GM19240 (cell line): ENCODE measurements around the gene HOXA6.

ENCODE experiments used
- DNase-seq: peaks from one replicate; pipeline ENCODE4 v3.0.0; 2011; ENCODE audit warnings: low spot score; ENCODE audit not compliant: insufficient read length

The HOXA6 gene

DNA sequence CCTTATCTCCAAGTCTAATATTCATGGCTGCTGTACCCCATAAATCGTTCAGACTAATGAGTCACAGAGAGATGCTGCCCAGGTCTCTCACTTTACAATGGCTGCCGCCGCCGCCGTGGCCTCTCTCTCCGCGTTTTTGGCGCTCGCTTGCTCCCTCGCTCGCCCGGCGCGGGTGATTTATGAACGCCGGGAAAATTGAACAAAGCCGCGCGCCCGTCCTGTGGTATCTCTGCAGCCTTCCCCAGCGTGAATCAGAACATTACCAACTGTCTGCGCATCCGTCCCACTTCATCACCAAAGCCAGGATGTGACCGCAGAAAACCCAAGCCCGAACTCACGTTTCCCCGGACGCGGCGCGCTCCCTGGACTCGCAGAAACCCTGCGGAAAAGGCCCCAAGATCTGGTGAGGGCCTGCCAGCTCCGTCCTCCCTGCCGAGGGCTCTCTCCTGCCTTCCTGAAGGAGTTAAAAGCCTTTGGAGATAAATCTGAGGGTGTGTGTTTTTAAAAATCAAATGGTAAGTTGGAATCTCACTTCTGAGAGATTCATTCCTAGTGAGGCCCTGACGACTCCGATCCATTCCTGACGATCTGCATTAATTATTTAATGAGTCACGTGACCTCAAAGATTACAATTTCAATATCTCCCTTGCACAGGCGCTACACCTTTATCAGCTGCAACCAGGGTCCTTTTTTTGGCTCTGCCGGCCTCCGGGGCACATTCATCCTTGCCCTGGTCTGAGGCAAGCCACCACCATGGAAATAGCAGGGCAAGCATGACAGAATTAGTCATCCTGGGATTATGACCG lies 23.3 kb downstream of the HOXA6 start:
- no peak for DNase-seq

DNA sequence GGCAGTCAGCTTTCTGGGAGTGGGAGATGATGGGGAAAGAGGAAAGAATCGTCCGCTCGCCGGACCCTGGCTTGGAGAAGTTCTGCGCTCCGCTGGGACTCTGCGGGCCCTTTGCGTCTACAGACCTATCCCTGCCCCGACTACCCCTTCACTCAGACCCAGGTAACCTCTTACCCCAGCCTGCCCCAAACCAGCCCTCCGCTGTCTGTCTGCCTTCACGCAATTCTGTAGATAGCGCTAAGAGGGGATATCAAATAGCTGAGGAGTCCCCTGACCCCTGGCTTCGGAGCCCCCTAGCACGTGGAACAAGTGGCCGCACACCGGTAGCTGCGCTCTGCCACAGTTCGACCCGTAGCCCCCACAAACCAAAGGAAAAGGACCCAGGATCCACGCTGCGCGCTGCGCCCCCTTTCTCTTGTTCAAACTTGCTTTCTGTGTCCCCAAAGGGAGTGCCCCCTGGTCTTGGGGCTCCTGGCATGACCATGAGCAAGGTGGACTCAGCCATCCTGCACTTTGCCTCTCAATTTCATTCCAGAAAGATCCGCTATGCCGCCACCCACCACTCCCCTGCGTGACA lies 24.0 kb downstream of the HOXA6 start:
- DNase-seq = no peak

DNA sequence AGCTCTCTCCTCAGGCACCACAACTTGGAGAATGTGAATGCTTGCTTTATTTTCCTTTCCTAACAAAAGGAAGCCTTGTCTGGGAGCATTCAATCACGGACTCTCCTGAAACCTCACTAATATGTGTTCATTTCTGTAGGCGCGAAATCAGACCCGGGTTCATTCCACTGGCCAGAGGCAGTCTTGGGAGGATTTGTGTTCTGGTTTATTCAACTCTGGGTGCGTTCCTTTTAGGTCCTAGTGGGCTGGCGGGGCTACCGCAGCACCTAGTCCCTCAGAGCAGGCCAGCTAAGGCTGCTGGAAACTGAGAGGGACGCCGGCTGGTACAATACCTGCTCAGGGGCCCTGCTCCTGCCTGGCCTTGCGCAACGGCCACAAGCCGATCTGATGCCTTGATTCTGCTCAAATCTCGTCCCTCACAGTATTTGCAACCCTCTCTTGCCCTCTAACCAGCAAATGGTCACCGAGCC lies 24.5 kb downstream of the HOXA6 start:
- no peak for DNase-seq

DNA sequence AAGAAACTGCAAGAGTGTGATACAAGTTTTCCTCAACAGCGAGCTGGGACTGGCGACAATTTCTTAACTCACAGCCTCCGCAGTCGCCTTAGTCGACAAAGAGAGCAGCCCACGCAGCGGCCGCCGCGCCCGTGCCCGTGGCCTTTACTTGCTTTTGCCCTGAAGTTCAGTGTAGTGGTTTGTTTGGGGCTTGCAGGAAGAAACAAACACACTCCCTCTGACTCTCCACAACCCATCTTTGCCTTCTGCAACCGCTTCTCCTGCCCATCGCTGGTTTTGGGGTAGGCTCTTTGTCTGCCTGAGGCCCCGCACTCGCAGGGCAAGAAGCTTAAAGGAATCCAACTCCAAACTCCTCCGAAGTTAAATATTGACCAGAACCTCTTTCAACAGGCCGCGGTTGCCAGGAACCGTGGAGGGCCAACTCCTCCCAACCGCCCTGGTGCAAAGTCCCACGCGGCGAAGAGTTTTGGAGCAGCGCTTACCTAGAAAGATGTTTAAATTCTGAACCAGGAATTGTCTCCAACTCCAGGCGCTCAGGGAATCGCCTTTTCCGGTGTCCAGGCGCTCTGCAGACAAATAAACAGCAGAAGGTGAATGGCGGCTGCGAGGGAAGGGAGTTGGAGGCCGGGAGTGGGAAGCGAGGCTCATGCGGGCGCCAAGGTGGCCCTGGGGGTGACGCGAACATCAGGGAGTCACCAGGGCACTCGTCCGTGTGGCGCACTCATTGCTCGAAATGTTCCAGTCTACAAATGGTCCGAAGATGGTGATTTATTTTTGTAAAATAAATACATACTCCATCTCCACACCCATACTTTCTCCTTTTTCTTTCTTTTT lies 25.3 kb downstream of the HOXA6 start:
- DNase-seq = no peak

DNA sequence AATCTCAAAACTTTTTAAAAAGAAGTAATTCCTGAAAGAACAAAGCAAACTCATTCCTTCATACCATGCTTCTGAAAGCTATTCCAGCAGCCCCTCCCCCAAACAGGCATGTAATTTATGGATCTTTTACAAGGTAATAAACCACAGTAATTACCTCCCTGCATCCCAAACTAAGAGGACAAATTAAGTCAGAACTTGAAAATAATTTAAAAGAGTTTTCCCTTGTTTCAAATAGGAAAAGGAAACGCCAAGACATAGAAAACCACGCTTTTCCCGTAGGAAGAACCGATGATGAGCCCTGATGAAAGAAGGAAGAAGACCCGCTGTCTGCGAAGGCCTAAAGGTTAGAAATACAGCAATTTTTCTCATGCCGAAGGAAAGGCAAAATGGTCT lies 25.9 kb downstream of the HOXA6 start:
- no peak for DNase-seq

DNA sequence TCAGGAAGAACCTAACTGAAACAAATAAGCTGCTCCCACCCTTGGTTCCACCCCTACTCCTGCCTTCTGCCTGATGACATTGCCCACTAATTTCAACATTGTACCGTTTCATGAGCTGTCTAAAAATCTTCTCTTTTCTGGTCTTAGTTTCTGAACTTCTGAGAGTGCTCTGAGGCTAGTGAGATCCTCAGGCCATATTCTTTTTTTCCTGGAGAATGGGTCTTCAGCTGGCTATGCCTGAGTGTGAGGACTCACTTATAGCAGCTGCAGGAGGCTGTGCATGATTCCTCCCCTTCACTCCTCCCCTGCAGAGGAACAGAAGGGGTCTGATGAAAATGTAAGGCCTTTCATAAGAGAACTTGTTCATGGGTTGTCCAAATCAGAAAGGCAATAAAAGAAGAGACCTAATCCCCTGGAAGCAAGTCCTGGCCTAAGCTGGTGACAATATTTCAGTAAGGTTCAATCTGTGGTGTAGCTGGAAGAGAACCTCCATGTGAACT lies 28.1 kb downstream of the HOXA6 start:
- DNase-seq = no peak

DNA sequence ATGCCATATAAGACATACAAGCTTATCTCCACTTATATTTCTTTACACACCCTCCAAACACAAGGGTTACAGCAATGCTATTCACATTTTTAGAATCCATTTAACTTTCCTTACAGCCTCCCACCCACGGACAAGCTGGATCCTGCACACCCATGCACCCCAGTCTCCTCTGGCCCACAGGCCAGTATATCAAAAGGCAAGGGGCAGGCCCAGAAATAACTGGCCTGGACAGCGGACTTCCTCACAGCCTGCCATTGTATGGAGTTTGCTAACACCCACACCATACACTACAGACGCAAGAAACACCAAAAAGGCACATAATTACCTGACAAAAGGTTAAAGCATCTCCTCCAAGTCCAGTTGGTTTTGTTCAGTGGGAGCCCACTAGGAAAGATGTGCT lies 29.0 kb downstream of the HOXA6 start:
- DNase-seq = no peak

DNA sequence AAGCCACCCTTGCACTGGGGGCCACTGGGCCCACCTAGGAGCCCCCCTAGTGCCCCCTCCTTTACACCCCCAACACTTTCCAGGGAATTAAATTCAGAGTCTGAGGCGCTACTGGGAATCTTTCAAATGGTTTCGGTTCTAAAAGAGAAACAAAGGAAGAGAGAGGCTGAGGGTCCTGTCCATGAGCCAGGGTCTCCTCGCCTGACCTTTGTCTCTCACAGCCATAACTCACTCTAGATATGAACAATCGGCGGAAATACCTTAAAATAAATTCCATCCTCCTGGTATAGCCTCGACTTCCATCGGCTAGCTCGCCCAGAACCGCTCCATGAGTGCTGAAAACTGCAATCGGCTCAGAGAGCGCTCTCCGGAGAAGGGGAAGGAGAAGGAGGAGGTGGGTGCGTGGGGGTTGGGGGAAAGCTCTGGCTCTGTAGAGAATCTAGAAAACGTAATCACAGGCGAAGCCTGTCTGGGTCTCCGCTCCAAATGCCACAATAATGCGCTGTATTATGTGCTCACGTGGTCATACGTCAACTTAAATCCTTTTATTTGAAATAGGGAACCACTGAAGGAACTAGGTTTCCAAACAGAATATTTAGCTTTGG lies 29.6 kb downstream of the HOXA6 start:
- DNase-seq = no peak

DNA sequence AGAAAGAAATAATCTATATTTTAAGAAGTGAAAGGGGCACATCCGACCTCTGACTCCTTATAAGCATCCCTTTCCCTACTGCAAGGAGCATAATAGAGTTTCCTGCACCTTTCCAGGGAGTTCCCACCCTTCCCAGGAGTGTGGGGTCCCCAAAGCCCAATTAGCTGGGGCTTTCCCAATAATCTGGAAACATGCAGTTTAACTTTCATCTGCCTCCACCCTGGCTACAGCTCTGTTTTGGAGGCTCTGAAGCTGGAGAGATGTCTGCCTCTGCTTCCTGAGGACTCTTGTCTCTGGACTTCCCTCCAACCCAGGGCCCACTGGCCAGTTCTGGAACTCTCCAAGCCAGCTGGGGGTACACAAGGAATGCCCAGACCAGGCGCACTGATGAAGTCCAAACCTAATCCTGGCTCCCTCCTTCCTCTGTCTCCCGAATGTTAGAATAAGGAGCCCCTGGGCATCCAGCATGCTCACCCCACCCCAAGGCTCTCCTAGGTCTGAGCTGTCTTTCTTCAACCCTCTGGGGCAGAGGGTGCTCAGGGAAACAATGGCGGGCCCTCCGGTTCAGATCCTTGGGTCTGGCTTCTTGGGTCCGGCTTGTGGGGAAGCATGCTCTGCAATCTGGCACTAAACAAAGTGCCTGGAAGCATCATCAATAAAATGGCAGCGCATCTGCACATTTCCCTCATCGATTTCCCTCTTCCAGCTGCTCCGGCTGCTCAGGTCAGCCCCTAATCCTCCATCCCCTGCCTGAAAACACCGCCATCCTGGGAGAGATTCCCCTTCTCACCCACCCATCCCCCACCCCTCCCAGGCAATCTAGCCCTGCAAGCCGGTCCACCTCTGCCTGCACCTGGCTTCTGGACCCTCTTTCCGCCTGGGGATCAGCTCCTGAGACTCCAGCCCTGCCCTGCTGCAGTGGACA lies 30.4 kb downstream of the HOXA6 start:
- DNase-seq = no peak

DNA sequence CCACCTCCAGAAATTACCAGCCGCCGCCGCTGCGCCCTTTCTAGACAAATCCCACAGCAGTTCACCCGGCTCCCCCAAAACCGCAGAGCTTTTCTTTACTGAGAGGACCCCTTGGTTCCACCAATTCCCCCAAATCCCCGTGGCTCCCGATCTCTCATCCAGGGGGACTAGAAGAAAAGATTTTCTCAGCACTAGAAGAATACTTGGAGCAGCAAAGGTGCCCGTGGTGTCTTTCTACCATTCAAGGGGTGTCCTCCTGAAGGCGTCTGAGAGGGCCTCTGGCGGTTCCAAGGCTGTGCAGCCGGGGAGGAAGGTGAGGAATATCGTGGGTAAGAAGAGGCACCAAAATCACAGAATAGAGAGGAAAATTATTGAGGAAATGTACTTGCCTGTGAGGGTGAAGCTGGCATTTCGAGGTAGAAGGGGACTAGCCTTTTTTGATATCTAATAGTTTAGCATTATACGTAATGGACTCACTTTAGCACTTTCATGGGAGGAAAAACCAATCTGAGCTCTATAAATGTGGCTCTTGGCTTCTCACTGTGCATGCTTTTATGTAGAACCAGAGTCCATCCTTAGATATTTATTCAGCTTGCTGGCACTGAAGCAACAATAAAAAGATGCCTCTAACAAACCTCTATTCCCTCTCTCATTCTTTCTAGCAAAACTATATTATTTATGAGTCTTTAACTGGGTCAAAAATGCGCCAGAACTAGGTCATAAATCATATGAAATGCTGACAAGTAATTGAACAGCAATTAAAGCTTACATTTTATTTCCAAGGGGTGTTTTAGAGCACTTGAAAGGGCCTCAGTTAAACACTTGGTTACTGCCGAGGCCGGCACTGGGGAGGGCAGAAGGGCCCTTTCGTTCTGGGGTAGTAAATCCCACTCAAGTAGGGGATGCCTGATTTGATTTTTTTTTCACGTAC lies 31.3 kb downstream of the HOXA6 start:
- DNase-seq = no peak

DNA sequence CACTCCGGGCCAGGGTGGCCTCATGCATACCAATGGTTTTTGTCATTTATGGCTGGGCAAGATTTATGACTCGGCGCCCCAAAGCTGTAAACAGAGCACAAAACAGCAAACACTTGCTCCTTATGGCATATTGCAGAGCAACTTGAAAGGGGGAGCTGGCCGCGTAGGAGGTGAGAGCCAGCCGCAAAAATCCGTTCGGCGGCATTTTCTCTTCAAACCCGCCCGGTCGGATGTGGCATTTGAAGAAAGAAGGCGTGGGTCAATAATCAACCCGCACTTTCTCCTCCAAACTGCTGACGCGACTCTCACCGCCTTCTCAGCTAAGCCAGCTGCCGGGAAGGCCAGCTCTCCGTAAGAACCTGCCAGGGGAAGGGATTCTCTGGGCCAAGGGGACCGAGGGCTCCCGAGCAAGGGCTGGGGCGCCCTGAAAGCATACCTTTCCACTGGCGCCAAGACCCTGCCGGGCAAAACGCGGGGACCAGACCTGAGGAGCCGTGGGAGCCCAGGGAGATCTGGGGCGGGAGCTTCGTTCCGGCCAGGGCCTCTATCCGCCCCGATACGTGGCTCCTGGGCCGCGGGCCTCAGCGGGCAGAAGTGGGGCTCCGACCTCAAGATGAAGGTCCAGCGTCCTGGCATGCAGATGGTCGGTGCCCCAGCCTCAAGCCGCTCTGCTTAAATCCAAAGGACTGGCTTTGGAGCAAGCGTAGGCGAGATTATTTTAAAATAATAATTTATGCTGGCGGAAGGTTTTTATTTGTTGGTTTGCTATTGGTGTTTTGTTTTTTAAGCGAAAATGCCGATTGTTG lies 32.1 kb downstream of the HOXA6 start:
- no peak for DNase-seq

DNA sequence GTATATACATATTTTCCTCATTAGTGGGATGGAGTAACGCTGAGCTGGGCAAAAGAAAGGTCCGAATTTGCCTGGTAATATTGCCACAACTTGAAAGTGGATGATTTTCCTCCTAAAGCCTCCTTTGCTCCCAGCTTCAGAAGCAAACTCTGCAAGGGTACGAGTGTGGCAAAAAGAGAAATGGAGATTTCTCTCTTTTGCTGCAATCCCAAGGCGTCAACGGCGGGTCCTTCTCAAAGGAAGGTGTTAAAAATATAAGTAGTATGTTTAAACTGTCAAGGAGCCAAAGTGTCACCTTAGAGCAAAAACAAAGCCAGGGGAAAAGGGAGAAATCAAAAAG lies 32.7 kb downstream of the HOXA6 start:
- no peak for DNase-seq

DNA sequence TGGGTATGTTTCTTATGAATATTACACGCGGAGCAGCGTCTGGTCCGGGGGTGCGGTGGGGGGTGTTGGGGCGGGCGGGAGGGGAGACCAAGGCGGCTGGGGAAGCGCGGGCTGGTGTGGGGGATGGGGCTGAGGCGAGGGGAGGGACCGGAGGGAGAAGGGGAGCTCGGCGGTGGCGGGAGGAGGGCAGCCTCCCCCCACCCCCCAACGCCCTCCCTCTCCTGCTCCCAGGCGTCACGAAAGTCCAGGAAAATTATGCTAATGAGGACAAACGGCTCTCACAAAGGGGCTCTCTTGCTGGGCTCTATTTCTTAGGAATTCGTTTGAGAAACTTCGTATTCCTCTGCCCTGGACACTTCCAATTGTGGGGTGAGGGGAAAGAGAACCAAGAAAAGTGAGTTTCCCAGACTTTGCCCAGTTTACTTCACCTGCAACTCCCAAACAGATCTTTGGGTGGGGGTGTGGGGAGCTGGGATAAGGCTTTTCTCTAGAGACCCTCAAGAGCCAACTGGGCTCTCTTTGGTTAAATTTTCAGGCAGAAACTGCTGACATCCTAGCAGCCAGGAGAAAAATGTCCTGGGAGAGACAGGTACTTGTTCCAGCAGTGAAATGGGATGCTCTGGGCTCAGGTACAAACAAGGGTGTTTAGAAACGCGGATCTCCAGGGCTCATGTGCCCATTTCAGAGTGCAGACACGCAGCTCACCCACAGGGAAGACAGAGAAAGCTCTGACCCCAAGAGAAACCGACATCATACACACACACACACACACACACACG lies 33.4 kb downstream of the HOXA6 start:
- no peak for DNase-seq

DNA sequence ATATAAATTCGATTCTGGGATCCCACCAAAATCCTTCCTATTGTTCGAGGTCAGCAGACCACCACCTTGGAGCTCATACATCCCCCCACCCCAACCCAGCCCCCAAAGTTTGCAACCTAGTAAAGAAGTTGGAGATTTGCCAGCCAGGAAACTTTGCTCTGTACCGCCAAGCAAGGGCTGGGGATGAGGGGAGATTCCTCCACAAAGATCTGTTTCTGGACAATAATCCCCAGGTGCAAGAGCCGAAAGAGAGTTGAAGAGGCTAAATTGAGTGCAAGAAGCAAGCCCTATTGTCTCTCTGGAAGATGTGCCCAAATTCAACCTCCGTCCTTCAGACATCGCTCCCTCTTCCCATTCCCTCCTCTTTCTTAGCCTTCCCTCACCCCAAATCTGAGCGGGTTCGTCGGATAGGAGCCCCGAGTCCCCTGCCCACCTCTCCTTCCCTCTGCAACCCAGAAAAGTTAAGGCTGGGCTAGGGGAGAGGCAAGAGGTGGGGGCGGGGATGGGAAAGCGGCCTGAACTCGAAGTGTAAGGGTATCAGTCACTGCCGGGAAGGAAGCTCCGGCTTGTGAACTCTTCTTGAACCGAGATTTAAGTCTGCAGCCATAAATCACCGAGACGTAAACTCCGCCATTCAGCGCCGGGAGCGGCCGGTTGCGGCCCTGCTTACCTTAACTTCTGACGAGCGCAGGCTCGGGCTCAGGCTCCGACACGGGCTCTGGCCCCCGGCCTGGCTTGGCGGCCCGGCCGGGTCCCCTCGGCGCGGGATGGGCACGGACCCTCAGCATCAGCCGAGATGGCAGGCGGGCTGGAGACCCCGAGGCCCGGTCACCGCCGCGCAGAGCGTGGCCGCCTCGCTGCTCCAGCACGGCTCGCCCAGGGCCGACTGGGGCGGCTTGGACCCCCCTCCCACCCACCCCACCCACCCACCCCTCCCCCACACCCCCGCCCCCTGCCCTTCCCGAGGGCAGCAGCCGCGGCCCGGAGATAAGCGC lies 34.3 kb downstream of the HOXA6 start:
- no peak for DNase-seq

DNA sequence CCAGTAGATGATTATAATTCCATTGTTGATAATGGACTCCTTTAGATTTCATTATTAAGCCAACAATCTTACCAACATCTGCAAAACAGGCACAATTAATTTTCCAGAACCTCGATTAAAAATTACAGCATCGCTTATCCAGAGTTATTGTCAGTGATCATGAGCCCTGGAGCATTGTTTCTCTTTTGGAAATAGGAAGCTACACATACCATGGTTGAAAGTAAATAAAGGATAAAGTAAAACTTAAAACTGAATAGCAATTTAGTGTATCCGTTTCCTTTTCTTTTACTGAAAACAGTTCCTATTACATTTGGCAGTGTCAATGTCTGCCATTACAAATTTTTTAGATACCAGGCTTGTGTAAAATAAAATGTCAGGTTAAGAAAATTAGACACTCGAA lies 35.2 kb downstream of the HOXA6 start:
- DNase-seq = no peak

DNA sequence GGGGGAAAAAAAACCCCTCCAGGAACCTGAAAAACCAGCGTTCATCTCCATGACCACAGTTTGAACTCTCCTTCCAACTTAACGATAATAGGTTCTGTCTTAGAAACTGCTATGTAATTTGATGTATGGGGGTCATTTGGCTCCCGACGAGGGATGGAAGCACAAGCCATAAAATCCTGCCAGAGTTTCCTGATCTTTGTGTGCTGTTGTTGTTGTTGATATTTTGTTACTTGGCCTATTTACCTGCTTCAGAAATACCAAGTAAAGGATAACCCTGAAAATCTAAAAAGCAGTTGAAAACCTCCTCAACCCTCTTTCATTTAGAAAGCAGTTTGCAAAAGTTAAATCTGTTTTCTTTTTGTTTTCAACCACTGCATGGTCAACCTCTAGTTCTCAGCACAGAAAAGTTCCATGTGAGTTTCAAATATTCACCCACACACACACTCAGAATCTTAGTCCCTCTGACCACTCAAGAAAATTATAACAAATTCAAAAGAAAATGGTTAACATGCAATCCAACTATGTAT lies 35.8 kb downstream of the HOXA6 start:
- DNase-seq = no peak
